Pancreas (tissue), 10 donors: ENCODE data around the gene VPS37C. TPM values are rescaled to one million over a fixed set of nuclear protein-coding genes. Genes with fewer than 3 reads are reported as not detected.

Source experiments
- ATAC-seq, 4 donors: fragments of 200-7000 bp; cut with Tn5 transposase; one replicate each; pipeline versions ENCODE4 v1.8.0 to v1.9.1; 2020; ENCODE audit warnings: mild to moderate bottlenecking in 4 of 4, moderate library complexity in 4 of 4
- DNase-seq, 6 donors: peaks; one replicate each; pipeline ENCODE4 v3.0.0-alpha.2; 2020
- FAIRE-seq: peaks from 2 replicates; lab custom pipeline; 2012; peaks lifted over from hg19 to GRCh38; lab: Jason Lieb, UNC
- H3K27ac ChIP-seq, 4 donors: fragments of 200-600 bp; sonication (generic); 1 replicate in 3 of 4; 2 replicates in 1 of 4; pipeline versions ENCODE4 v1.5.0 to v1.8.0; 2020
- H3K27me3 ChIP-seq, 4 donors: fragments of 200-600 bp; one replicate each; pipeline ENCODE4 v1.8.0; 2021
- H3K36me3 ChIP-seq, 3 donors: fragments of 200-600 bp; sonication (generic) in 1 of 3; one replicate each; pipeline versions ENCODE4 v1.5.0 to v1.8.0; 2020 to 2021
- H3K4me1 ChIP-seq, 3 donors: fragments of 200-600 bp; one replicate each; pipeline ENCODE4 v1.8.0; 2021
- H3K4me3 ChIP-seq, 4 donors: fragments of 200-600 bp; sonication (generic) in 2 of 4; one replicate each; pipeline versions ENCODE4 v1.5.0 to v1.8.0; 2020 to 2021
- H3K9me3 ChIP-seq, 4 donors: fragments of 200-600 bp; one replicate each; pipeline ENCODE4 v1.8.0; 2021
- whole genome bisulfite sequencing, 2 donors: extraction: QIAGEN DNeasy Blood & Tissue Kit; methylation state at CpG; one replicate each; pipeline ENCODE4 v1.1.7; 2013; 5-methylcytosine and 5-hydroxymethylcytosine counted together
- intact Hi-C, 3 donors: fragments of 100-400 bp; cut with DNase I; formaldehyde crosslinking; loops; one replicate each; pipeline versions ENCODE4 v1.11.1 to v1.14.2; 2022
- polyA plus RNA-seq, 2 donors: library from polyadenylated mRNA; stranded (reverse); fragments of 200-250 nt; gene quantifications; one replicate each; pipeline ENCODE4 v1.2.3, GENCODE V29; 2013
- total RNA-seq, 6 donors: library from RNA; stranded (reverse); fragmentation: NEBNext Ultra II Directional in 4 of 6; extraction: Animal tissue kit (Norgen Biotek cat#: 25700) in 4 of 6; gene quantifications; one replicate each; pipeline versions ENCODE4 v1.2.1 to v1.2.4, GENCODE V29; 2021 to 2023
- TF ChIP-seq, protein P1 (sequence below), 4 donors: fragments of 200-600 bp; sonication (generic) in 3 of 4; IDR thresholded peaks; one replicate each; pipeline versions ENCODE4 v1.5.0 to v1.8.0; 2021; ENCODE audit warnings: antibody characterized with exemption in 4 of 4
- donor health status: healthy with polysubstance abuse.
- donor health status: DM: no; HTN: no; CAD: no; lungs with moderate emphysema.
- donor health status: DM: no; HTN: no; CAD: no.
- donor health status: control.
- donor health status: control.
- donor health status: Bipolar disorder and iron deficiency.
- donor health status: DM: yes; HTN: yes; CAD: no.
- donor health status: DM: no; HTN: no; CAD: no.
- donor health status: DM: no; HTN: no; CAD: no.
- donor health status: DM: yes; HTN: yes; CAD: no.

VPS37C gene
- total and polyA plus RNA-seq, 8 donors: 12.1 to 25.7 (median 16.2) TPM

GRCh38 chr11:61115498-61116224 is 45.6 kb downstream of the VPS37C start:
- Histone ChIP-seq H3K36me3 (no peaks in the 10 kb centered on the region), H3K4me1 (peaks cover 0 to 4% (median 0%) of the 10 kb centered on the region in 3 donors), H3K27ac (no peak overlapping the region), H3K4me3 (no peak overlapping the region), H3K9me3 (no peaks in the 10 kb centered on the region), H3K27me3 (no peaks in the 10 kb centered on the region)
- DNase-seq: peak in 1 of 6 donors; percentile 24
- no peak for FAIRE-seq
- WGBS, 2 donors: 79 to 84% methylated on average over 21 of the region's 21 CpGs
- TF ChIP-seq, protein P1, sequence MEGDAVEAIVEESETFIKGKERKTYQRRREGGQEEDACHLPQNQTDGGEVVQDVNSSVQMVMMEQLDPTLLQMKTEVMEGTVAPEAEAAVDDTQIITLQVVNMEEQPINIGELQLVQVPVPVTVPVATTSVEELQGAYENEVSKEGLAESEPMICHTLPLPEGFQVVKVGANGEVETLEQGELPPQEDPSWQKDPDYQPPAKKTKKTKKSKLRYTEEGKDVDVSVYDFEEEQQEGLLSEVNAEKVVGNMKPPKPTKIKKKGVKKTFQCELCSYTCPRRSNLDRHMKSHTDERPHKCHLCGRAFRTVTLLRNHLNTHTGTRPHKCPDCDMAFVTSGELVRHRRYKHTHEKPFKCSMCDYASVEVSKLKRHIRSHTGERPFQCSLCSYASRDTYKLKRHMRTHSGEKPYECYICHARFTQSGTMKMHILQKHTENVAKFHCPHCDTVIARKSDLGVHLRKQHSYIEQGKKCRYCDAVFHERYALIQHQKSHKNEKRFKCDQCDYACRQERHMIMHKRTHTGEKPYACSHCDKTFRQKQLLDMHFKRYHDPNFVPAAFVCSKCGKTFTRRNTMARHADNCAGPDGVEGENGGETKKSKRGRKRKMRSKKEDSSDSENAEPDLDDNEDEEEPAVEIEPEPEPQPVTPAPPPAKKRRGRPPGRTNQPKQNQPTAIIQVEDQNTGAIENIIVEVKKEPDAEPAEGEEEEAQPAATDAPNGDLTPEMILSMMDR (IDR thresholded peaks at IDR 0.05): no peak
- no peak for ATAC-seq
- intact Hi-C loops: no loop called here

DNA sequence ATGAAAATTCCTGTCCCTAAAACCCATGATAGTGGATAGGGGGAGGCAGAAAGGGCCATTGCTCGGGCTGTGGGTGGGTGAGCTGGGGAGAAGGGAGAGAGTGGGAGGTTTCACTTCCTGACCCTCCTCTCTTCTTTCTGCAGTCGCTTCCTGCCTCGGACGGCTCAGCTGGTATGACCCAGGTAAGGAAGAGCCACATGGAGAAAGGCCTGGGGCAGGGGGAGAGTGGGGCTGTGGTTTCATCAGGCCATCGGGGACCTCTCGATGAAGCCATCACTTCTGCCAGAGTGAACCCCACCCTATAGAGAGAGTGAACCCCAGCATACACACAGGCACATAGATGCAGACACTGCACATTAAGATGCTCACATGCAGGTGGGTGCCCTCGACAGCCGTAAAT is 46.3 kb downstream of the VPS37C start:
- no peak for DNase-seq
- Histone ChIP-seq H3K27ac (no peak overlapping the region), H3K4me3 (no peak overlapping the region), H3K27me3 (no peaks in the 10 kb centered on the region), H3K4me1 (no peaks in the 10 kb centered on the region), H3K36me3 (no peaks in the 10 kb centered on the region), H3K9me3 (no peaks in the 10 kb centered on the region)
- WGBS, 2 donors: 73 to 88% methylated on average over 8 of the region's 8 CpGs
- FAIRE-seq: no peak
- TF ChIP-seq, protein P1 (IDR thresholded peaks at IDR 0.05): no peak
- intact Hi-C loops: no loop called here
- no peak for ATAC-seq

DNA sequence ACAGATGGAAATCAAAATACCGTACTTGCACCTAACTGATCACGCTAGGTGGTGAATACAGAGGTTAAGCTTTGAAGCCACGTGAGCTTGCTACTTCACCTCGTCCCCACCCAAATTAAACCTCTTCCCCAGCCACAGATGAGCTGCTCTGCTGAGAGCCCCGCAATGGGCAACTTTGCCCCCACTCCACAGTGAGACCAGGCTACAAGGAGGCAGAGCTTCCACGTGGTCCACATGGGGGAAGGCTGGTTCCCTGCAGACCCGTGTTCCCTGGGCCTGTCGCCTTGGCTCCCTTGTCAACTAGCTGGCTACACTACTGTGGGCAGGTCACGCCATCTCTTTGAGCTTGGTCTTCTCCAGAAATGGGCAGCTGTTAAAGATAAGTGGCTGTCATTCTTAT is 48.0 kb downstream of the VPS37C start:
- Histone ChIP-seq H3K9me3 (no peaks in the 10 kb centered on the region), H3K4me3 (no peak overlapping the region), H3K27me3 (no peaks in the 10 kb centered on the region), H3K36me3 (no peaks in the 10 kb centered on the region), H3K4me1 (no peaks in the 10 kb centered on the region), H3K27ac (no peak overlapping the region)
- TF ChIP-seq, protein P1 (IDR thresholded peaks at IDR 0.05): no peak
- FAIRE-seq (no peak), ATAC-seq (no peak), DNase-seq (no peak)
- intact Hi-C loops: no loop called here
- 84 to 88% methylated on average over 9 of the region's 9 CpGs for WGBS, 2 donors

GRCh38 chr11:61112575-61112974 is 48.7 kb downstream of the VPS37C start:
- DNase-seq (no peak), ATAC-seq (peak in 1 of 4 donors; percentile 29), FAIRE-seq (no peak)
- 85 to 91% methylated on average over 6 of the region's 6 CpGs for WGBS, 2 donors
- Histone ChIP-seq H3K9me3 (no peaks in the 10 kb centered on the region), H3K4me1 (no peaks in the 10 kb centered on the region), H3K4me3 (no peak overlapping the region), H3K27ac (no peak overlapping the region), H3K36me3 (no peaks in the 10 kb centered on the region), H3K27me3 (no peaks in the 10 kb centered on the region)
- intact Hi-C loops: no loop called here
- TF ChIP-seq, protein P1 (IDR thresholded peaks at IDR 0.05): no peak
